Stimulated activated CD8-positive, alpha-beta memory T cell treated with anti-CD3 and anti-CD28 coated beads, Interleukin-15, amount 100 ng/mL, for 4 hours (primary cell): ENCODE data around the gene PLEK.
"Not testable (repeated sequence)": the region's sequence is repeated elsewhere in the genome, so short reads cannot be mapped to it uniquely, and the experiment has no call there.

Experiments used
- DNase-seq, 2 donors: peaks; one replicate each; pipeline ENCODE4 v3.0.0-alpha.2; 2020; ENCODE audit warnings: low read depth in 2 of 2

The PLEK gene, protein sequence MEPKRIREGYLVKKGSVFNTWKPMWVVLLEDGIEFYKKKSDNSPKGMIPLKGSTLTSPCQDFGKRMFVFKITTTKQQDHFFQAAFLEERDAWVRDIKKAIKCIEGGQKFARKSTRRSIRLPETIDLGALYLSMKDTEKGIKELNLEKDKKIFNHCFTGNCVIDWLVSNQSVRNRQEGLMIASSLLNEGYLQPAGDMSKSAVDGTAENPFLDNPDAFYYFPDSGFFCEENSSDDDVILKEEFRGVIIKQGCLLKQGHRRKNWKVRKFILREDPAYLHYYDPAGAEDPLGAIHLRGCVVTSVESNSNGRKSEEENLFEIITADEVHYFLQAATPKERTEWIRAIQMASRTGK

DNA sequence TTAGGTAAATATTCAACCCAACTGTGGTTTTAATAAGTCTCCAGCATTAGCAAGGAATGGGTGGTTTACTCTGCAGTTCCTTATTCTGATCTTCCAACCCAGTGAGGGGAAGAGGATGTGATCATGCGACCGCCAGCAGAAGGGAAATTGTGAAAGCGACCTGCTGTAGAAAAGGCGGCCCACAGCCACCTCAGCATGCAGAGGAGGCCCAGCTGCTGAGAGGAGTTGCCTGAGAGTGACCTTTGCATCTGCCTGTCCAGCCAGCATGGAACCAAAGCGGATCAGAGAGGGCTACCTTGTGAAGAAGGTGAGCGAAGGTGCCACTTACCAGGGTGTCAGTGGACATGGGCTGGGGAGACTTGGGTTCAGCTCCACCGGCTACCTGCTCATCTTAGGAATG, at the start of gene PLEK:
Gene PLEK (plus strand): TSS at position 196 of the 400 bp plus-strand sequence. CDS start 70 bp downstream, at position 266.
- no peak for DNase-seq

DNA sequence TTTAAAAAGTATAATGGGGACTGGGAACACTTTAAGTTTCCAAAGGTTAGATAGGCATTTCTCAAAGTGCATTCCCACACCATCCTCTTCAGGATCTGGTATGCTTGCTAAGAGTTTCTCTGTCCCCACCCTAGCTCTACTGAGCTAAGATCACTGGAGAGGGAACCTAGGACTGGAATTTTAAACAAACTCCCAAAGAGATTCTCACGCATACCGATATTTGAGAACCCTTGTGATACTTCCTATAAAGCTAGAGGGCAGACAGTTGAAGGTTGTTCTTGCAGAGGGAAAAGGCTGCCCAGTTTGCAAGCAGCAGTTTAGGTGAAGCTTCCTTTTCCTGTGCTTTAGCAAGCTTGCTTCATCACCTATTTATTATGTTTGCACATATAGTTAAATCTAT, 49.0 kb upstream of the PLEK start:
- DNase-seq, result no peak

GRCh38 chr2:68317971-68318913, 46.8 kb upstream of the PLEK start:
- no peak for DNase-seq

GRCh38 chr2:68318914-68319397, 46.1 kb upstream of the PLEK start:
- DNase-seq, result no peak

- no peak for DNase-seq
Observed at GRCh38 chr2:68319398-68320117, 45.5 kb upstream of the PLEK start, which contains the start of gene CNRIP1. CNRIP1 (minus strand) TSS chr2:68319949; CDS start chr2:68319400, 549 bp downstream.

- no peak for DNase-seq
Observed at GRCh38 chr2:68320118-68320641, 44.9 kb upstream of the PLEK start.

DNA sequence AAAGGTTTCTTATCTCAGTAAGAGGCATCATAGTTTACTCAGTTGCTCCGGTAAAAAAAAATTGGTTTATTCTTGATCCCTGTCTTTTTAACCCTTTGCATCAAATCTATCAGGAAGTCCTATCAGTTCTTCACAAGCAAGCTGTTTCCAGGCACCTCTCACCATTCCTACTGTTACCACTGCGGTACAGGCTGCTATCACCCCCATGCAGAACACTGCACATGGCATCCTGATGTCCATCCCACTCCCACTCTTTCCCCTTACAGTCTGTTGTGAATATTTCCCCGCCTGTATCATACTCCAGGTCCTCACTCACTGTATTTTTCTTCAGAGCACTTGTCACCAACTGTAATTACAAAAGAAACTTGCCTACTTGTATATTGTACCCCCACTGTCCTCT, 40.0 kb upstream of the PLEK start:
- DNase-seq, result no peak

DNA sequence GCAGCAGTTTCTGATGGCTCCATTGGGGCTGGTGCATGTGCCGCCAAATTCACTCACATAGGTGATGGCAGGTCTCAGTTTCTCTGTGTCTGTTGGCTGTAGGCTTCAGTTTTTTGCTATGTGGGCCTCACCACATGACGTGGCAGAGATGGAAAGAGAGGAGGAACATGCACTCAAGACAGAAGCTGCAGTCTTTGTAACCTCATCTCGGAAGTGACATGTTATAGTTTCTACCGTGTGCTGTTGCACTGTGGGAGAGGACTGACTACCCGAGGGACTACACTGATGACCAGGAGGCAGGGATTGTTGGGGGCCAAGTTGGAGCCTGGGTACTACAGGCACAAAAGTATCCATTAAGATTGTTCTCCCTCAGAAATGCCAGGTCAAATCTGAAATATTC, 36.2 kb upstream of the PLEK start:
- no peak for DNase-seq

DNA sequence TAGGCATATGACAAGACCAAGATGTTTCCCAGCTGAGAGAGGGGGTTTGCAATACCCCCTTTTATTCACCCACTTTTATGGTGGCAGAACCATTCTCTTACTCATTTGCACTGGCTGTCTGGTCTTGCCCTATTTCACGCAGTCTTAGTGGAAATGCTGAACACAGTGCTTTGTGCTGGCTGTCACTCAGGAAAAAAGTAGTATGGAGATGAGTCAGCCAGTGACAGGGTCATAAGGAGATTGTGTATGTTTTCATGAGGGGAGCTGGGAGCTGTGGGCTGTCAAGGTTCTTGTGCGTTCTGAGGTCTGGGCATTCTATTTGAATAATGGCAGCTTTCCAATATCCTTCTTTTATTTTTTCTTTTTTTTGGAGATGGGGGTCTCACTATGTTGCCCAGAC, 34.4 kb upstream of the PLEK start:
- no peak for DNase-seq

GRCh38 chr2:68333009-68333408, 32.1 kb upstream of the PLEK start:
- no peak for DNase-seq

GRCh38 chr2:68333931-68334330, 31.2 kb upstream of the PLEK start:
- DNase-seq, result no peak

- no peak for DNase-seq
Observed at GRCh38 chr2:68336192-68336591, 28.9 kb upstream of the PLEK start.

GRCh38 chr2:68340226-68341061, 24.6 kb upstream of the PLEK start:
- DNase-seq, result no peak

- no peak for DNase-seq
Observed at GRCh38 chr2:68341062-68341329, 24.1 kb upstream of the PLEK start.

- DNase-seq, result no peak
Observed at GRCh38 chr2:68341583-68341982, 23.5 kb upstream of the PLEK start.

- DNase-seq, result no peak
Observed at GRCh38 chr2:68342470-68342869, 22.6 kb upstream of the PLEK start.

GRCh38 chr2:68344031-68344430, 21.1 kb upstream of the PLEK start:
- no peak for DNase-seq

DNA sequence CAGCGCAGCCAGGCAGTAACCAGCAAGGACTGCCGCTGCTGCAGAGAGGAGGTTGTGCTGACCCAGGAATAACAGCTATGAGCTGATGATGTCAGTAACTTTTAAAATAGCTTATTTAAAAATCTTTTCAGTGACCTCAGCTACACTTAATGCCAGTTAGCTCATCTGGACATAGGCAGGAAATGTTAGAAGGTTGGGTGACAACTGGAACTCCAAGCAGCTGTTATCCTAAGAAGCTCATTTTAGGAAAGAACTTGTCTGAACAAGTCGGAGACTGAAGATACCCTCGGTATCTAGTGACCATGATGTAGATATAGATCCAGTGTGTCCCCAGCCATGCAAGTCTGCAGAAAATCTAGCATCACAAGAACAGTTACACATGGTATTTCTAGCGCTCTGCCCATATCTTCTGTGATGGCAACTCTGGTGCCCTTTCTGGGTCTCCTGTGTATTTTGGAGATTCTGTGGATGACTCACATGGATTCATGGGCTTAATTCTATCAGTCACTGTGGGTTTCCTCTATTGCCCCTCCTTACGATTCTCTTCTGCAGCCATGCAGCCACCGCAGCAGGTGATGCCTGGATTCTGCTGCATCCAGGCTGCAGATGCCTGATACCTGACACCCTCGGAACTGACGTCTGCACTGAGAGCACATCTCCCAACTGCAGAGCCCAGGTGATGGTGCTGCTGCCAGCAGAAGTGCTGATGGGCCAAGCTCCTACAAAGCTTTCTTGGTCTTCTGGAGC, 19.8 kb upstream of the PLEK start:
- no peak for DNase-seq

DNA sequence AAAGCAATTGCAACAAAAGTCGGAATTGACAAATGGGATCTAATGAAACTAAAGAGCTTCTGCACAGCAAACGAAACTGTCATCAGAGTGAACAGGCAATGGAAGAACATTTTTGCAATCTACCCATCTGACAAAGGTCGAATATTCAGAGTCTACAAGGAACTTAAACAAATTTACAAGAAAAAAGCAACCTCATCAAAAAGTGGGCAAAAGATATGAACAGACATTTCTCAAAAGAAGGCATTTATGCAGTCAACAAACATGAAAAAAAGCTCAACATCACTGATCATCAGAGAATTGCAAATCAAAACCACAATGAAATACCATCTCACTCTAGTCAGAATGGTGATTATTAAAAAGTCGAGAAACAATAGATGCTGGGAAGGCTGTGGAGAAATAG, 16.0 kb upstream of the PLEK start:
- DNase-seq, result not testable (repeated sequence)

DNA sequence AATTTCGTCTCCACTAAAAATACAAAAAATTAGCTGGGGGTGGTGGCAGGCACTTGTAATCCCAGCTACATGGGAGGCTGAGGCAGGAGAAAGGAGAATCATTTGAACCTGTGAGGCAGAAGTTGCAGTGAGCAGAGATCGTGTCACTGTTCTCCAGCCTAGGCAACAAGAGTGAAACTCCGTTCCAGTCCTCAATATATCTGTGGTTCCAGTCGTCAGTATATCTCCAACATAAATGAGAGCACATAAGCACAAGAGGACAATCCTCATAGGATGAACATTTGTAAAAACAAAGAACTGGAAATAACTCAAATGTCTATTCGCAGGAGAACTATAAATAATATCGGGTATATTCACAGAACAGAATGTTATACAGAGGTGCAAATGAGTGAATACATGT, 13.1 kb upstream of the PLEK start:
- DNase-seq, result no peak
